ENCODE data around the gene KCNT2.

Gene KCNT2

GRCh38 chr1:196259316-196259715 is 348.9 kb downstream of the KCNT2 start:
- Histone ChIP-seq H3K27ac (ENCODE audit: low read depth, low read length) (peak overlapping the region; percentile 30), H3K27me3 (ENCODE audit: control insufficient read depth, low read length) (no peaks in the 10 kb centered on the region), H3K79me2 (ENCODE audit: control insufficient read depth, low read length) (no peaks in the 10 kb centered on the region), H3K9me3 (ENCODE audit: control insufficient read depth, insufficient read depth, low read length) (no peaks in the 10 kb centered on the region), H3K4me2 (ENCODE audit: low read length) (peak overlapping the region; percentile 64), H3K4me3 (ENCODE audit: low read length) (peak overlapping the region; percentile 45), H3F3A (ENCODE audit: control insufficient read depth, insufficient read depth) (peaks cover 8% of the 10 kb centered on the region), H3K9me2 (replicated peaks; ENCODE audit: control insufficient read depth, low read length) (no peaks in the 10 kb centered on the region), H4K20me1 (ENCODE audit: control insufficient read depth, insufficient read depth, low read depth, low read length) (no peaks in the 10 kb centered on the region), H3K4me1 (ENCODE audit: control insufficient read depth, low read length) (peaks cover 45% of the 10 kb centered on the region), H3K36me3 (ENCODE audit: control insufficient read depth, low read length) (no peaks in the 10 kb centered on the region)
- TF ChIP-seq CTCF (IDR thresholded peaks at IDR 0.05; ENCODE audit: low read depth, low read length, poor library complexity, severe bottlenecking) (no peak), EZH2phosphoT487 (IDR thresholded peaks at IDR 0.05; ENCODE audit: borderline replicate concordance, low read length) (no peak)

- H3K4me2 ChIP-seq (ENCODE audit: low read length), result peak overlapping the region; percentile 18; the same call in 1 of the 2 replicates
- H3K4me3 ChIP-seq (ENCODE audit: low read length), result no peak overlapping the region
- H3K9me3 ChIP-seq (ENCODE audit: control insufficient read depth, insufficient read depth, low read length), result no peaks in the 10 kb centered on the region
- no peak for TF ChIP-seq EZH2phosphoT487 (IDR thresholded peaks at IDR 0.05; ENCODE audit: borderline replicate concordance, low read length)
- TF ChIP-seq CTCF (IDR thresholded peaks at IDR 0.05; ENCODE audit: low read depth, low read length, poor library complexity, severe bottlenecking), result no peak
- no peaks in the 10 kb centered on the region for H3K79me2 ChIP-seq (ENCODE audit: control insufficient read depth, low read length)
- no peaks in the 10 kb centered on the region for H4K20me1 ChIP-seq (ENCODE audit: control insufficient read depth, insufficient read depth, low read depth, low read length)
- peaks cover 4% of the 10 kb centered on the region; the same call in 1 of the 2 replicates for H3F3A ChIP-seq (ENCODE audit: control insufficient read depth, insufficient read depth)
- peaks cover 36% of the 10 kb centered on the region for H3K4me1 ChIP-seq (ENCODE audit: control insufficient read depth, low read length)
- no peaks in the 10 kb centered on the region for H3K9me2 ChIP-seq (replicated peaks; ENCODE audit: control insufficient read depth, low read length)
- H3K27me3 ChIP-seq (ENCODE audit: control insufficient read depth, low read length), result no peaks in the 10 kb centered on the region
- H3K27ac ChIP-seq (ENCODE audit: low read depth, low read length), result no peak overlapping the region
- H3K36me3 ChIP-seq (ENCODE audit: control insufficient read depth, low read length), result no peaks in the 10 kb centered on the region
Measured at GRCh38 chr1:196255762-196256161, 352.5 kb downstream of the KCNT2 start.

- H3K27ac ChIP-seq (ENCODE audit: low read depth, low read length), result no peak overlapping the region
- H3F3A ChIP-seq (ENCODE audit: control insufficient read depth, insufficient read depth), result no peaks in the 10 kb centered on the region
- no peaks in the 10 kb centered on the region for H3K9me2 ChIP-seq (replicated peaks; ENCODE audit: control insufficient read depth, low read length)
- no peaks in the 10 kb centered on the region for H3K79me2 ChIP-seq (ENCODE audit: control insufficient read depth, low read length)
- TF ChIP-seq CTCF (IDR thresholded peaks at IDR 0.05; ENCODE audit: low read depth, low read length, poor library complexity, severe bottlenecking) (no peak), EZH2phosphoT487 (IDR thresholded peaks at IDR 0.05; ENCODE audit: borderline replicate concordance, low read length) (no peak)
- no peaks in the 10 kb centered on the region for H3K9me3 ChIP-seq (ENCODE audit: control insufficient read depth, insufficient read depth, low read length)
- H3K36me3 ChIP-seq (ENCODE audit: control insufficient read depth, low read length), result no peaks in the 10 kb centered on the region
- no peak overlapping the region for H3K4me3 ChIP-seq (ENCODE audit: low read length)
- no peaks in the 10 kb centered on the region for H4K20me1 ChIP-seq (ENCODE audit: control insufficient read depth, insufficient read depth, low read depth, low read length)
- H3K4me1 ChIP-seq (ENCODE audit: control insufficient read depth, low read length), result no peaks in the 10 kb centered on the region
- no peaks in the 10 kb centered on the region for H3K27me3 ChIP-seq (ENCODE audit: control insufficient read depth, low read length)
- no peak overlapping the region for H3K4me2 ChIP-seq (ENCODE audit: low read length)
Measured at GRCh38 chr1:196229546-196229945, 378.7 kb downstream of the KCNT2 start.

All from DOHH2 (cell line).